ENCODE data around the gene BRD7. TPM values are rescaled to one million over a fixed set of nuclear protein-coding genes. Genes with fewer than 3 reads are reported as not detected.

The BRD7 gene

GRCh38 chr16:50267651-50268050, 101.1 kb downstream of the BRD7 start:
- H3K27ac ChIP-seq (replicated peaks), result peak overlapping the region; percentile 77
- DNase-seq (ENCODE audit: low read depth in 1 of 2, low spot score in 1 of 2), result peak in 1 of 2 experiments; percentile 31
- H3K4me3 ChIP-seq (replicated peaks; ENCODE audit: insufficient read depth, low read length), result peak overlapping the region; percentile 83
- no peak for TF ChIP-seq GABPA (IDR thresholded peaks at IDR 0.05; ENCODE audit: low read depth)
- peak; percentile 94 for TF ChIP-seq SPI1 (IDR thresholded peaks at IDR 0.05; ENCODE audit: borderline replicate concordance, low read depth)
- no peak for TF ChIP-seq POLR2AphosphoS5 (IDR thresholded peaks at IDR 0.05; ENCODE audit: low read depth)
- TF ChIP-seq, protein P1, sequence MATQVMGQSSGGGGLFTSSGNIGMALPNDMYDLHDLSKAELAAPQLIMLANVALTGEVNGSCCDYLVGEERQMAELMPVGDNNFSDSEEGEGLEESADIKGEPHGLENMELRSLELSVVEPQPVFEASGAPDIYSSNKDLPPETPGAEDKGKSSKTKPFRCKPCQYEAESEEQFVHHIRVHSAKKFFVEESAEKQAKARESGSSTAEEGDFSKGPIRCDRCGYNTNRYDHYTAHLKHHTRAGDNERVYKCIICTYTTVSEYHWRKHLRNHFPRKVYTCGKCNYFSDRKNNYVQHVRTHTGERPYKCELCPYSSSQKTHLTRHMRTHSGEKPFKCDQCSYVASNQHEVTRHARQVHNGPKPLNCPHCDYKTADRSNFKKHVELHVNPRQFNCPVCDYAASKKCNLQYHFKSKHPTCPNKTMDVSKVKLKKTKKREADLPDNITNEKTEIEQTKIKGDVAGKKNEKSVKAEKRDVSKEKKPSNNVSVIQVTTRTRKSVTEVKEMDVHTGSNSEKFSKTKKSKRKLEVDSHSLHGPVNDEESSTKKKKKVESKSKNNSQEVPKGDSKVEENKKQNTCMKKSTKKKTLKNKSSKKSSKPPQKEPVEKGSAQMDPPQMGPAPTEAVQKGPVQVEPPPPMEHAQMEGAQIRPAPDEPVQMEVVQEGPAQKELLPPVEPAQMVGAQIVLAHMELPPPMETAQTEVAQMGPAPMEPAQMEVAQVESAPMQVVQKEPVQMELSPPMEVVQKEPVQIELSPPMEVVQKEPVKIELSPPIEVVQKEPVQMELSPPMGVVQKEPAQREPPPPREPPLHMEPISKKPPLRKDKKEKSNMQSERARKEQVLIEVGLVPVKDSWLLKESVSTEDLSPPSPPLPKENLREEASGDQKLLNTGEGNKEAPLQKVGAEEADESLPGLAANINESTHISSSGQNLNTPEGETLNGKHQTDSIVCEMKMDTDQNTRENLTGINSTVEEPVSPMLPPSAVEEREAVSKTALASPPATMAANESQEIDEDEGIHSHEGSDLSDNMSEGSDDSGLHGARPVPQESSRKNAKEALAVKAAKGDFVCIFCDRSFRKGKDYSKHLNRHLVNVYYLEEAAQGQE (IDR thresholded peaks at IDR 0.05; ENCODE audit: insufficient replicate concordance, low read depth), result no peak
- TF ChIP-seq, protein P2, sequence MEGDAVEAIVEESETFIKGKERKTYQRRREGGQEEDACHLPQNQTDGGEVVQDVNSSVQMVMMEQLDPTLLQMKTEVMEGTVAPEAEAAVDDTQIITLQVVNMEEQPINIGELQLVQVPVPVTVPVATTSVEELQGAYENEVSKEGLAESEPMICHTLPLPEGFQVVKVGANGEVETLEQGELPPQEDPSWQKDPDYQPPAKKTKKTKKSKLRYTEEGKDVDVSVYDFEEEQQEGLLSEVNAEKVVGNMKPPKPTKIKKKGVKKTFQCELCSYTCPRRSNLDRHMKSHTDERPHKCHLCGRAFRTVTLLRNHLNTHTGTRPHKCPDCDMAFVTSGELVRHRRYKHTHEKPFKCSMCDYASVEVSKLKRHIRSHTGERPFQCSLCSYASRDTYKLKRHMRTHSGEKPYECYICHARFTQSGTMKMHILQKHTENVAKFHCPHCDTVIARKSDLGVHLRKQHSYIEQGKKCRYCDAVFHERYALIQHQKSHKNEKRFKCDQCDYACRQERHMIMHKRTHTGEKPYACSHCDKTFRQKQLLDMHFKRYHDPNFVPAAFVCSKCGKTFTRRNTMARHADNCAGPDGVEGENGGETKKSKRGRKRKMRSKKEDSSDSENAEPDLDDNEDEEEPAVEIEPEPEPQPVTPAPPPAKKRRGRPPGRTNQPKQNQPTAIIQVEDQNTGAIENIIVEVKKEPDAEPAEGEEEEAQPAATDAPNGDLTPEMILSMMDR (IDR thresholded peaks at IDR 0.05; ENCODE audit: insufficient read depth, low read length), result no peak
- no peaks in the 10 kb centered on the region for H3K27me3 ChIP-seq (ENCODE audit: insufficient read depth, poor library complexity, severe bottlenecking)

- H3K27ac ChIP-seq (replicated peaks), result peak overlapping the region; percentile 77
- H3K27me3 ChIP-seq (ENCODE audit: insufficient read depth, poor library complexity, severe bottlenecking), result no peaks in the 10 kb centered on the region
- DNase-seq (ENCODE audit: low read depth in 1 of 2, low spot score in 1 of 2), result no peak
- peak overlapping the region; percentile 83 for H3K4me3 ChIP-seq (replicated peaks; ENCODE audit: insufficient read depth, low read length)
- TF ChIP-seq POLR2AphosphoS5 (IDR thresholded peaks at IDR 0.05; ENCODE audit: low read depth), result no peak
- no peak for TF ChIP-seq GABPA (IDR thresholded peaks at IDR 0.05; ENCODE audit: low read depth)
- TF ChIP-seq, protein P2 (IDR thresholded peaks at IDR 0.05; ENCODE audit: insufficient read depth, low read length), result no peak
These were observed 101.6 kb downstream of the BRD7 start for GRCh38 chr16:50267151-50267631.

- DNase-seq (ENCODE audit: low read depth in 1 of 2, low spot score in 1 of 2), result peak in 1 of 2 experiments; percentile 91
- Histone ChIP-seq H3K27ac (replicated peaks) (peak within 1 kb of the TSS; percentile 77), H3K27me3 (ENCODE audit: insufficient read depth, poor library complexity, severe bottlenecking) (no peaks in the 10 kb centered on the region), H3K4me3 (replicated peaks; ENCODE audit: insufficient read depth, low read length) (peak within 1 kb of the TSS; percentile 83)
- peak; percentile 37 for TF ChIP-seq GABPA (IDR thresholded peaks at IDR 0.05; ENCODE audit: low read depth)
- TF ChIP-seq, protein P2 (IDR thresholded peaks at IDR 0.05; ENCODE audit: insufficient read depth, low read length), result no peak
- peak; percentile 64; the same call in 1 of the 2 replicates for TF ChIP-seq SPI1 (IDR thresholded peaks at IDR 0.05; ENCODE audit: borderline replicate concordance, low read depth)
- TF ChIP-seq POLR2AphosphoS5 (IDR thresholded peaks at IDR 0.05; ENCODE audit: low read depth), result peak; percentile 76
- TF ChIP-seq, protein P1 (IDR thresholded peaks at IDR 0.05; ENCODE audit: insufficient replicate concordance, low read depth), result no peak
These were observed 102.3 kb downstream of the BRD7 start, which contains the start of gene ADCY7 for GRCh38 chr16:50266337-50267091. Gene ADCY7, plus strand, starts transcription at chr16:50266551. Its CDS starts 21,629 bp downstream, at chr16:50288180.

Small RNAs within 50 kb of the gene (microRNA-seq; reads per million reads assigned to microRNA genes)
- not detected for gene MIR6771

All from HL-60 (cell line).